Measurements from ENCODE around the gene GAB1. TPM values are rescaled to one million over a fixed set of nuclear protein-coding genes. Genes with fewer than 3 reads are reported as not detected.
A peak's percentile ranks its signal among the peaks of the same experiment; 100 is the strongest.

GAB1 gene
- total and polyA plus RNA-seq, 8 donors, result 43.5 to 109 (median 90.7) TPM

- no peak for TF ChIP-seq CTCF (IDR thresholded peaks at IDR 0.05)
- no peak overlapping the region for H3K4me3 ChIP-seq
- peak; percentile 80 for ATAC-seq
- H3K4me1 ChIP-seq, result peaks cover 0 to 15% of the 10 kb centered on the region in 2 donors
- DNase-seq, result no peak
- intact Hi-C loops (cut with DNase I), result no loop called here
- no peak overlapping the region for H3K27ac ChIP-seq
- H3K9me3 ChIP-seq, result no peaks in the 10 kb centered on the region
- no peaks in the 10 kb centered on the region for H3K36me3 ChIP-seq
- no peaks in the 10 kb centered on the region for H3K27me3 ChIP-seq
Observed at GRCh38 chr4:143291314-143291713, 45.4 kb upstream of the GAB1 start.

- H3K4me1 ChIP-seq, result peaks cover 0 to 15% of the 10 kb centered on the region in 2 donors
- H3K4me3 ChIP-seq, result no peak overlapping the region
- ATAC-seq, result no peak
- H3K36me3 ChIP-seq, result no peaks in the 10 kb centered on the region
- no peaks in the 10 kb centered on the region for H3K27me3 ChIP-seq
- no peak for TF ChIP-seq CTCF (IDR thresholded peaks at IDR 0.05)
- no peak overlapping the region for H3K27ac ChIP-seq
- no peak for DNase-seq
- intact Hi-C loops (cut with DNase I), result no loop called here
- no peaks in the 10 kb centered on the region for H3K9me3 ChIP-seq
Observed at GRCh38 chr4:143292858-143293257, 43.8 kb upstream of the GAB1 start.

- intact Hi-C loops (cut with DNase I), result no loop called here
- no peak overlapping the region for H3K27ac ChIP-seq
- H3K9me3 ChIP-seq, result no peaks in the 10 kb centered on the region
- H3K27me3 ChIP-seq, result no peaks in the 10 kb centered on the region
- DNase-seq, result peak in 3 of 4 donors; percentile 57 to 84 (median 74)
- no peaks in the 10 kb centered on the region for H3K36me3 ChIP-seq
- TF ChIP-seq CTCF (IDR thresholded peaks at IDR 0.05), result no peak
- no peak overlapping the region for H3K4me3 ChIP-seq
- H3K4me1 ChIP-seq, result peaks cover 0 to 15% of the 10 kb centered on the region in 2 donors
- peak; percentile 52 for ATAC-seq
Observed at GRCh38 chr4:143294310-143294709, 42.4 kb upstream of the GAB1 start.

GRCh38 chr4:143294710-143295275 is 41.9 kb upstream of the GAB1 start:
- Histone ChIP-seq H3K9me3 (no peaks in the 10 kb centered on the region), H3K27ac (no peak overlapping the region), H3K27me3 (no peaks in the 10 kb centered on the region), H3K4me1 (peaks cover 0 to 15% of the 10 kb centered on the region in 2 donors), H3K36me3 (no peaks in the 10 kb centered on the region), H3K4me3 (no peak overlapping the region)
- ATAC-seq (no peak), DNase-seq (peak in 2 of 4 donors; percentile 46 to 63)
- intact Hi-C loops (cut with DNase I), result no loop called here
- no peak for TF ChIP-seq CTCF (IDR thresholded peaks at IDR 0.05)

GRCh38 chr4:143296397-143297067 is 40.1 kb upstream of the GAB1 start:
- no peaks in the 10 kb centered on the region for H3K9me3 ChIP-seq
- ATAC-seq, result no peak
- TF ChIP-seq CTCF (IDR thresholded peaks at IDR 0.05), result no peak
- H3K4me3 ChIP-seq, result no peak overlapping the region
- intact Hi-C loops (cut with DNase I), result no loop called here
- H3K36me3 ChIP-seq, result no peaks in the 10 kb centered on the region
- DNase-seq, result no peak
- no peaks in the 10 kb centered on the region for H3K27me3 ChIP-seq
- H3K4me1 ChIP-seq, result peaks cover 0 to 8% of the 10 kb centered on the region in 2 donors
- H3K27ac ChIP-seq, result no peak overlapping the region
